HG03378 (cell line): ENCODE measurements around the gene SH3BGRL2.
"Not testable (repeated sequence)": the region's sequence is repeated elsewhere in the genome, so short reads cannot be mapped to it uniquely, and the experiment has no call there.

Experiments used
- ATAC-seq: cut with Tn5 transposase; IDR thresholded peaks from one replicate; pipeline ENCODE4 v1.9.1; 2021; ENCODE audit warnings: mild to moderate bottlenecking, moderate library complexity; ENCODE audit not compliant: unreplicated experiment

The SH3BGRL2 gene

GRCh38 chr6:79734374-79734773, 103.2 kb downstream of the SH3BGRL2 start:
- ATAC-seq = no peak

- no peak for ATAC-seq
Observed at GRCh38 chr6:79735183-79735582, 104.1 kb downstream of the SH3BGRL2 start.

GRCh38 chr6:79737172-79737571, 106.0 kb downstream of the SH3BGRL2 start:
- ATAC-seq = no peak

GRCh38 chr6:79742030-79742429, 110.9 kb downstream of the SH3BGRL2 start:
- ATAC-seq = no peak

- ATAC-seq = not testable (repeated sequence)
Observed at GRCh38 chr6:79745282-79745681, 114.2 kb downstream of the SH3BGRL2 start.

- not testable (repeated sequence) for ATAC-seq
Observed at GRCh38 chr6:79746325-79746724, 115.2 kb downstream of the SH3BGRL2 start.

- ATAC-seq = no peak
Observed at GRCh38 chr6:79750806-79751205, 119.7 kb downstream of the SH3BGRL2 start.
